ENCODE measurements around the gene ZNF598. TPM values are rescaled to one million over a fixed set of nuclear protein-coding genes. Genes with fewer than 3 reads are reported as not detected.
A peak's percentile ranks its signal among the peaks of the same experiment; 100 is the strongest.

Gene ZNF598
- total RNA-seq, 1 donor from 2014 or later: 5.7 TPM

- FAIRE-seq (no peak), DNase-seq (ENCODE audit: low spot score in 2 of 2) (no peak)
These were observed 924 bp downstream of the ZNF598 start for GRCh38 chr16:2008631-2009163.

- DNase-seq (ENCODE audit: low spot score in 2 of 2) (no peak), FAIRE-seq (no peak)
These were observed 1.6 kb downstream of the ZNF598 start for GRCh38 chr16:2008009-2008526.

DNA sequence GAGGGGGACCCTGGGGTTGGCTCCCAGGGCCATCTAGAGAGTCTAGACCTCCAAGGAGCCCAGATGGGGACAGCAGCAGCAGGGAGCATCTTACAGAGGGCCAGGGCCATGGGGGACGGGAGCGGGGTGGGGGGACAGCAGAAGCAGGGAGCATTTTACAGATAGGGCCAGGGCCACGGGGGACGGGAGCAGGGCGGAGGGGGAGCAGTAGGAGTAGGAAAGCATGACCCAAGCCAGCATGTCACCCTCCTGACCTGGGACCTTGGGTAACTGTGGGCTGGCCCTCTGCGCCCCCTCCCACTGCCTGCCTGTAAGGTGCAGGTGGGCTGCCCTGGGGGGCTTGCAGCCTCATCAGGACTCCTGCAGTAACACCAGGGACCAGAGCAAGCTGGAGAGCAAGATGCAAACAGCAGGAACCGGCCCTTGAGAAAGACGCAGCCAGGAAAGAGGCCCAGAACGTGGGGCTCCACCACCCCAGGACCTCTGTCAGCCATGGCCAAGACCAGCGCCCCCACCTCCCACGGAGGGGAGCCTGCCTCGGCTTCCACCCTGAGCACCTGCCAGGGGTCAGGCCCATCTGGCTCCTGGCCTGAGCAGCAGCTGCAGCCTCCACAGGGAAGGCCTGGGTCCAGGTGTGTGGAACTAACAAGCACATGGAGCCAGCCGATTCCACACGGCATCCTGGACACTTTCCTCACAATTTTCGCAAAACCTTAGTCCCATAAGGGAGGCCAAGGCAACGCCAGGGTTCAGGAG lies 2.4 kb downstream of the ZNF598 start:
- DNase-seq (ENCODE audit: low spot score in 2 of 2): no peak
- no peak for FAIRE-seq

GRCh38 chr16:2006317-2006716 lies 3.3 kb downstream of the ZNF598 start:
- no peak for FAIRE-seq
- no peak for DNase-seq (ENCODE audit: low spot score in 2 of 2)

DNA sequence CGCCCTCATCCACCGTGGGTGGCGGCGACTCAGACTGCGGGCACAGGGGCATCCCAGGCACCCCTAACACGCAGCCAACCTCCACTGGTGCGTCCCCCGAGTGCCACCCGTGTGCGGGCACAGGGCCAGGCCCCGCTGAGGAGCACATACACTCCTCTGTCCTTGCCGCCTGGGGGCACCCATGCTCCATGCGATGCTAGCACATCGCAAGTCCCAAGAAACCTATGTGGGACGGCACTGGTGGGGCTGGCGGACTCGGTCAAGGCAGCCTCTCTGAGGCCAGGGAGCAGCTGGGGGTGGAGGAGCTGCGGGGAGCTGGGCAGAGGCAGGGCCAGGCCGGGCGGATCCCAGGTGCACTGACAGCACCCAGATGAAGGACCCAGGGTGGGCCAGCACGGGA lies 4.0 kb downstream of the ZNF598 start:
- FAIRE-seq (no peak), DNase-seq (ENCODE audit: low spot score in 2 of 2) (no peak)

- DNase-seq (ENCODE audit: low spot score in 2 of 2) (no peak), FAIRE-seq (no peak)
These were observed 4.7 kb downstream of the ZNF598 start for GRCh38 chr16:2004795-2005517.

GRCh38 chr16:2003827-2004641 lies 5.6 kb downstream of the ZNF598 start:
- FAIRE-seq: no peak
- peak; percentile 80 to 90 for DNase-seq (ENCODE audit: low spot score in 2 of 2)

GRCh38 chr16:2003231-2003826 lies 6.3 kb downstream of the ZNF598 start:
- FAIRE-seq (no peak), DNase-seq (ENCODE audit: low spot score in 2 of 2) (no peak)

DNA sequence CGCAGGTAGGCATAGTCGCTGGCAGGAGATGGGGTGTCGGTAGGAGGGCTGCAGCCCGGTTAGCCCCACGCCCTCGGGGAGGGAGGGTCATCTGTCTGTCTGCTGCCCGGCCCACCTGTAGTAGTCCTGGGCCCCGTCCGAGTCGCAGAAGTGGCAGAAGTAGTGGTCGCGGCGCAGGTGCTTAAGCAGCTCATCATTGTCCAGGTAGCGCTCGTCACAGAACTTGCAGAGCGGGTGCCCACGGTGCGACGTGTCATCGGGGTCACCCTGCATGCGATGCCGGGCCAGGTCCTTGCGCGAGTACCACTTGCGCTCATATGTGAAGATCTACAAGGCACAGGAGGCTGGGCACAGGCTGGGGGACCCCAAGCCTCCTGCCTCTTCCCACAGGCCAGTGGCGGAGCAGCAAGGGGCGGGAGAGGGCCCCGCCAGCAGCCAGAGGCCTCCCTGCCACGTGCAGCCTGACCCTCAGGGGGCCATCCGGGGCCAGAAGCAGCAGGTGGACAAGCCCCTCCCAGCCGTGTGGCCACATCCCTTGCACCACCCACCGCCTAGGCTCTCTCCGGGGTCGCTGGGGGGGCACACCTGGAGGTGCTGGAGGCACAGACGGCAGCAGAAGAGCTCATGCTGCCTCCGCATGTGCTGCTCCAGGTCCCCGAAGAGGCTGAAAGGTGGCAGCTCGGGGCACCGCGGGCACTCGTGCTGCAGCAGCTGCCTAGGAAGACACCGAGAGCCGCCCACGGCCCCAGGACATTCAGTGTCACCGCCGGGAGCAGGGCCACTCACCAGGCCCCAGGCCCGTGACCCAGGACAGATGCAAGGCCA lies 7.0 kb downstream of the ZNF598 start:
- DNase-seq (ENCODE audit: low spot score in 2 of 2): no peak
- no peak for FAIRE-seq

DNA sequence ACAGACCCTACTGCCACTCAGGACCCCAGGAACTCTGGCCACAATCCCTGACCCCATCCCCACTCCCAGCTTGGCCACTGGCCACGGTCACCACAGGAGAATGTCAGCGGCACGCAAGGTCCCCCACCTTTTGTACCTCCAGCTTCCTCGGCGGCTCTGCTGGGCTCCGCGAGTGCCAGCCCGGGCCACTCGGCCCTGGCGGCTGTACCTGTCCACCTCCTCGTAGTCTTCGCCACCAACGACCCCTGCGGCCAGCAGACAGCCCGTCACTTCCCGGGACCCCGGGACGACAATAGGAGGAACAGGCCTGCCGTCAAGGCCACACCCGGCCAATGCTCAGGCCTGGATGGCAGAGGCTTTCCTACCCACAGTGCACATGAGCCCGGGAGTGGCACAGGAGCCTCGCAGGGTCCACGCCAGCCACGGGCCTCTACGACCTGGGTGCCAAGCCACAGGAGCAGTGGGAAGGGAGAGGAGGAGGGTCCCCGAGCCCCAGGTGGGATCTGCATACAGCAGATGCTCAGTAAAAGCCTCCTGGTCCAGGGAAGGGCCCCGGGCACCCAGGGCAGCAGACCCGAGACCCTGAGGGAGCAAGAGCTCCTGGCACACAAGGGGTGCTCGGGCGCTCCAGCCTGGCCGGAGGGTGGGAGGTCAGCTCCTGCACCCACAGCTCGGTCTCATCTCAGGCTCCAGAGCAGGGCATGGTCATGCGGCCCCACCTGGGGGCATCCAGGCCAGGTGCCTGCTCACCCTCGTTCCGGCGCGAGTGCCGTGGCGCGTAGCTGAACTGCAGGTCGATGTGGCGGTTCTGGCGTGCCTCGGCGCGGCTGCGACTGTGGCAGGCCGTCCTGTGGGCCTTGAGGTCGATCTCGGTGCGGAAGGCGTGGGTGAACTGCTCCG lies 7.9 kb downstream of the ZNF598 start:
- FAIRE-seq (no peak), DNase-seq (ENCODE audit: low spot score in 2 of 2) (no peak)

GRCh38 chr16:2001035-2001434 lies 8.6 kb downstream of the ZNF598 start:
- DNase-seq (ENCODE audit: low spot score in 2 of 2): no peak
- FAIRE-seq: no peak

- FAIRE-seq: no peak
- no peak for DNase-seq (ENCODE audit: low spot score in 2 of 2)
These were observed 9.6 kb downstream of the ZNF598 start for GRCh38 chr16:1999866-2000514.

- DNase-seq (ENCODE audit: low spot score in 2 of 2) (no peak), FAIRE-seq (no peak)
These were observed 10.5 kb downstream of the ZNF598 start for GRCh38 chr16:1998852-1999801.

DNA sequence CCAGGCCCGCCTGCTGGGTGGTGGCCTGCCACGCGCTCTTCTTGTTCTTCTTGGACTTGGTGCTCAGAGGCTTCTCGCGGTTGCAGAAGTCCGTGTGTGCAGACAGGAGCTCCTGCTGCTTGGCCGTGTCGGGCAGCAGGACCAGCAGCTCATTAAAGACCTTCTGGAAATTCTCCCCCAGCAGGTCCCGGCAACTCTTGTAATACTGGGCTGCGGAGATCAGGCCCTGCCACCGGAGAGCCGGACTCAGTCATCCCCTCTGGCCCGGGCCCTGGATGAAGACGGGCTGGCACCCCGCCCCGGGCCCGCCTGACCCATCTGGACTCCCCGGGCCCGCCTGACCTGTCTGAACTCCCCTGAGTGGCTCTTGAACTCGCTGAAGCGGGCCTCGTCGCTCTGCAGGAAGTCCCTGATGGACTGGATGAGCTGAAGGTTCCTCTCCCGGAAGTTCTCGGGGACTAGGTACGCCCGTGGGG lies 11.2 kb downstream of the ZNF598 start:
- FAIRE-seq: no peak
- no peak for DNase-seq (ENCODE audit: low spot score in 2 of 2)

- FAIRE-seq: no peak
These were observed 11.9 kb downstream of the ZNF598 start for GRCh38 chr16:1997494-1998359.

DNA sequence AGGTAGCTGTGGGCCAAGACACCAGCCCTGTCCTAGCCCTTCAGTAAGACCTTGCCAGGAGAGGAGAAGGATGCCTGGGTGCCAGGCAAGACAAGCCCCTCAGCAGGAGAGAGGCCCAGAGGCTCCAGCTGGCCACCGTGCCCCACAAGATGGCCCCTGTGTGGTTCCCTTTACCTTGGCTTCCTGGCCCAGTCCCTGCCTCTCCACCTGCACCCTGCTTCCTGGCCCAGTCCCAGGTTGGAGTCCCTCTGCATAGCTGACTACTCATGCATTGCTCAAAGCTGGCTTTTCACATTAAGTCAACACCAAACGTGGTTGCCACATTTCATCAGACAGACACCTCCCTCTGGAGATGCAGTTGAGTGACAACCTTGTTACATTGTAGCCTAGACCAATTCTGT lies 15.9 kb downstream of the ZNF598 start:
- FAIRE-seq (no peak), DNase-seq (ENCODE audit: low spot score in 2 of 2) (no peak)

More at GRCh38 chr16:1997494-1998359, 11.9 kb downstream of the ZNF598 start:
- no peak for DNase-seq (ENCODE audit: low spot score in 2 of 2)
